ENCODE measurements around the gene PHOSPHO2. TPM values are rescaled to one million over a fixed set of nuclear protein-coding genes. Genes with fewer than 3 reads are reported as not detected.

The PHOSPHO2 gene
- total and polyA plus RNA-seq, 2 donors (not counting 3 experiments of a cell fraction or from before 2014, with no cell fraction given), result 0.69 to 2.7 TPM

- H4K20me1 ChIP-seq (replicated peaks; ENCODE audit: control insufficient read depth, extremely low read depth, insufficient read depth, low read length), result no peaks in the 10 kb centered on the region
- no peak for DNase-seq (ENCODE audit: low read depth, low spot score)
- dilution Hi-C loops (cut with MboI; ENCODE audit: extremely low pct_ligation_motif_present, low sequenced_read_pairs) (no loop called here), intact Hi-C loops (cut with micrococcal nuclease) (no loop called here)
- CTCF ChIA-PET, result no interaction called here
- BruUV-seq (replicated peaks), result no TSS peak
- H3K4me3 ChIP-seq (replicated peaks in 1 of 3; ENCODE audit: insufficient read depth in 1 of 3, low read depth in 1 of 3, low read length in 3 of 3), result no peak overlapping the region
- no peaks in the 10 kb centered on the region for H3K36me3 ChIP-seq (ENCODE audit: control insufficient read depth in 2 of 2, extremely low read depth in 1 of 2, insufficient read depth in 2 of 2, low read length in 2 of 2)
- POLR2A ChIA-PET, result no interaction called here
- H3K4me2 ChIP-seq (ENCODE audit: insufficient read depth, low read length), result no peak overlapping the region
- H3K9ac ChIP-seq (replicated peaks; ENCODE audit: extremely low read depth, insufficient read depth, low read length), result no peak overlapping the region
- no peaks in the 10 kb centered on the region for H3K9me3 ChIP-seq (replicated peaks; ENCODE audit: control insufficient read depth, insufficient read depth, low read length)
- no peak overlapping the region for H2AFZ ChIP-seq (ENCODE audit: low read depth, low read length)
- no peaks in the 10 kb centered on the region for H3K9me1 ChIP-seq (replicated peaks; ENCODE audit: control insufficient read depth, extremely low read depth, insufficient read depth, low read length)
- no peak for TF ChIP-seq JUN (IDR thresholded peaks at IDR 0.05; ENCODE audit: borderline replicate concordance, insufficient read depth, insufficient read length, low read depth)
- TF ChIP-seq POLR2A (IDR thresholded peaks at IDR 0.05; ENCODE audit: low read depth, low read length), result no peak
- TF ChIP-seq POLR2AphosphoS5 (IDR thresholded peaks at IDR 0.05; ENCODE audit: insufficient read depth, low read depth, low read length), result no peak
- TF ChIP-seq EZH2 (IDR thresholded peaks at IDR 0.05; ENCODE audit: borderline replicate concordance, low read depth, low read length, severe bottlenecking), result no peak
- TF ChIP-seq, protein P1, sequence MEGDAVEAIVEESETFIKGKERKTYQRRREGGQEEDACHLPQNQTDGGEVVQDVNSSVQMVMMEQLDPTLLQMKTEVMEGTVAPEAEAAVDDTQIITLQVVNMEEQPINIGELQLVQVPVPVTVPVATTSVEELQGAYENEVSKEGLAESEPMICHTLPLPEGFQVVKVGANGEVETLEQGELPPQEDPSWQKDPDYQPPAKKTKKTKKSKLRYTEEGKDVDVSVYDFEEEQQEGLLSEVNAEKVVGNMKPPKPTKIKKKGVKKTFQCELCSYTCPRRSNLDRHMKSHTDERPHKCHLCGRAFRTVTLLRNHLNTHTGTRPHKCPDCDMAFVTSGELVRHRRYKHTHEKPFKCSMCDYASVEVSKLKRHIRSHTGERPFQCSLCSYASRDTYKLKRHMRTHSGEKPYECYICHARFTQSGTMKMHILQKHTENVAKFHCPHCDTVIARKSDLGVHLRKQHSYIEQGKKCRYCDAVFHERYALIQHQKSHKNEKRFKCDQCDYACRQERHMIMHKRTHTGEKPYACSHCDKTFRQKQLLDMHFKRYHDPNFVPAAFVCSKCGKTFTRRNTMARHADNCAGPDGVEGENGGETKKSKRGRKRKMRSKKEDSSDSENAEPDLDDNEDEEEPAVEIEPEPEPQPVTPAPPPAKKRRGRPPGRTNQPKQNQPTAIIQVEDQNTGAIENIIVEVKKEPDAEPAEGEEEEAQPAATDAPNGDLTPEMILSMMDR (IDR thresholded peaks at IDR 0.05; ENCODE audit: extremely low read depth in 1 of 2, insufficient read depth in 1 of 2, low read depth in 1 of 2, low read length in 2 of 2), result no peak
- TF ChIP-seq FOS (IDR thresholded peaks at IDR 0.05; ENCODE audit: borderline replicate concordance, insufficient read depth, low read length), result no peak
- TF ChIP-seq MAX (IDR thresholded peaks at IDR 0.05; ENCODE audit: insufficient read depth, insufficient read length), result no peak
- no peak for TF ChIP-seq GATA2 (IDR thresholded peaks at IDR 0.05; ENCODE audit: insufficient read depth, insufficient read length, low read depth, low read length)
- no peak for TF ChIP-seq MYC (IDR thresholded peaks at IDR 0.05; ENCODE audit: low read depth, low read length)
- FAIRE-seq, result no peak
- no peaks in the 10 kb centered on the region for H3K79me2 ChIP-seq (ENCODE audit: control insufficient read depth, insufficient read depth, low read length)
- peaks cover 2 to 3% of the 10 kb centered on the region in 2 experiments for H3K27me3 ChIP-seq (ENCODE audit: control insufficient read depth in 2 of 2, insufficient read depth in 2 of 2, low read length in 2 of 2)
- H3K27ac ChIP-seq (ENCODE audit: insufficient read depth, low read depth, low read length), result no peak overlapping the region
- peaks cover 13% of the 10 kb centered on the region for H3K4me1 ChIP-seq (ENCODE audit: control insufficient read depth, extremely low read depth, insufficient read depth, low read length)
Measured at GRCh38 chr2:169721016-169721415, 26.7 kb downstream of the PHOSPHO2 start.
